Fibroblast of the aortic adventitia (primary cell): ENCODE measurements around the gene CD300E. TPM values are rescaled to one million over a fixed set of nuclear protein-coding genes. Genes with fewer than 3 reads are reported as not detected.

Source experiments
- DNase-seq: peaks from one replicate; pipeline ENCODE4 v3.0.0-alpha.2; 2010; ENCODE audit warnings: low read depth
- H3K4me3 ChIP-seq: 2 replicates; pipeline ENCODE4 v1.5.1; 2011; ENCODE audit warnings: low read depth, mild to moderate bottlenecking, control low read depth, low read length, moderate library complexity
- CTCF ChIP-seq: IDR thresholded peaks from 2 replicates; pipeline ENCODE4 v1.5.1; 2011; ENCODE audit warnings: mild to moderate bottlenecking, low read length, control low read depth, inconsistent platforms; ENCODE audit not compliant: insufficient read depth
- total RNA-seq: library from RNA; depleted of rRNA; stranded (reverse); fragments of >200 nt; gene quantifications from 2 replicates; pipeline ENCODE4 v1.2.3, GENCODE V29; 2012; ENCODE audit warnings: low replicate concordance

Gene CD300E
- total RNA-seq, 1 donor = not detected

GRCh38 chr17:74592087-74592990 lies 31.2 kb downstream of the CD300E start, which contains the start of gene CD300LD:
CD300LD (minus strand) TSS chr17:74592283; CDS start chr17:74592202, 81 bp downstream.
- TF ChIP-seq CTCF = no peak
- no peak for DNase-seq
- H3K4me3 ChIP-seq = no peak within 1 kb of the TSS

GRCh38 chr17:74591503-74591902 lies 32.0 kb downstream of the CD300E start:
- TF ChIP-seq CTCF = no peak
- H3K4me3 ChIP-seq = no peak overlapping the region

GRCh38 chr17:74585711-74586110 lies 37.8 kb downstream of the CD300E start:
- H3K4me3 ChIP-seq = no peak overlapping the region
- TF ChIP-seq CTCF = no peak
- DNase-seq = no peak

More at GRCh38 chr17:74591503-74591902, 32.0 kb downstream of the CD300E start:
- no peak for DNase-seq

- no peak for DNase-seq
- no peak for TF ChIP-seq CTCF
- H3K4me3 ChIP-seq = no peak overlapping the region
These were observed 39.1 kb downstream of the CD300E start for GRCh38 chr17:74584292-74585060.

GRCh38 chr17:74582633-74583032 lies 40.9 kb downstream of the CD300E start:
- DNase-seq = no peak
- no peak overlapping the region for H3K4me3 ChIP-seq
- TF ChIP-seq CTCF = no peak

GRCh38 chr17:74579900-74580299 lies 43.6 kb downstream of the CD300E start:
- no peak for DNase-seq
- no peak overlapping the region for H3K4me3 ChIP-seq
- no peak for TF ChIP-seq CTCF
